ENCODE measurements around the gene PDHX.

PDHX gene

DNA sequence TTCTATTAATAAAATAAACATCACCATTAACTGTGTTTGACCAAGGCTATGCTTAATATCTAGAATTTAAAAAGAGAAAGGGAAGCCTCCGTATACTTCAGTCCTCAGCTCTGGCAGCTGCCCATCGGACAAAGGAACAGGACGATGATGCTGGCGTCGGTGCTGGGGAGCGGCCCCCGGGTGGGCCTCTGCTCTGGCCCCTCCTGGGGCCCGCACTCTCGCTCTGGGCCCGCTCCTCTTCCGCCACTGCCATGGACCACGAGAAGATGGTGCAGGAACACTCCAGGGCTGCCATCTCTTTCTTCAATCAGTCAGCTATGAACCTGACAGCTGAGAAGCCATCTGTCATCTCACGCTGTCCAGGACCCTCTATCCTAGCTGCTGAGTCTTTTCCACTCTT, 25.3 kb downstream of the PDHX start:
- no peak for TF ChIP-seq L3MBTL2 (conservative IDR thresholded peaks at IDR 0.05)
- no peak for TF ChIP-seq FOXA1 (IDR thresholded peaks at IDR 0.05)
- TF ChIP-seq SUZ12 (IDR thresholded peaks at IDR 0.05), result no peak
- ChIA-PET CTCF (no interaction called here), POLR2A (no interaction called here)
- DNase-seq (ENCODE audit: extremely low spot score), result no peak

- CTCF ChIA-PET, result interaction anchor here (0.7 kb wide), 1 partner anchor 100 kb away, joined by 3 read pairs; no protein-coding TSS in a partner anchor
- TF ChIP-seq SUZ12 (IDR thresholded peaks at IDR 0.05) (no peak), SP1 (IDR thresholded peaks at IDR 0.05) (no peak), CTBP1 (IDR thresholded peaks at IDR 0.05; ENCODE audit: borderline replicate concordance) (no peak), L3MBTL2 (conservative IDR thresholded peaks at IDR 0.05) (no peak), LEF1 (IDR thresholded peaks at IDR 0.05; ENCODE audit: borderline replicate concordance) (no peak), TARDBP (IDR thresholded peaks at IDR 0.05) (no peak), FOXM1 (IDR thresholded peaks at IDR 0.05; ENCODE audit: borderline replicate concordance) (no peak), FOXK2 (IDR thresholded peaks at IDR 0.05) (no peak), ARNT (IDR thresholded peaks at IDR 0.05) (no peak), ELF4 (IDR thresholded peaks at IDR 0.05) (no peak), BHLHE40 (IDR thresholded peaks at IDR 0.05; ENCODE audit: borderline replicate concordance) (no peak), FOXA1 (IDR thresholded peaks at IDR 0.05) (no peak)
- DNase-seq (ENCODE audit: extremely low spot score), result no peak
- POLR2A ChIA-PET, result no interaction called here
These were observed 28.3 kb downstream of the PDHX start for GRCh38 chr11:34944692-34945091.

GRCh38 chr11:34948696-34949095, 32.3 kb downstream of the PDHX start:
- TF ChIP-seq SUZ12 (IDR thresholded peaks at IDR 0.05), result no peak
- TF ChIP-seq NFRKB (IDR thresholded peaks at IDR 0.05), result no peak
- no peak for TF ChIP-seq FOXM1 (IDR thresholded peaks at IDR 0.05; ENCODE audit: borderline replicate concordance)
- no peak for TF ChIP-seq ARNT (IDR thresholded peaks at IDR 0.05)
- TF ChIP-seq HDGF (IDR thresholded peaks at IDR 0.05; ENCODE audit: borderline replicate concordance), result no peak
- TF ChIP-seq TARDBP (IDR thresholded peaks at IDR 0.05), result no peak
- TF ChIP-seq ELF4 (IDR thresholded peaks at IDR 0.05), result no peak
- no peak for TF ChIP-seq PKNOX1 (IDR thresholded peaks at IDR 0.05)
- no peak for TF ChIP-seq L3MBTL2 (conservative IDR thresholded peaks at IDR 0.05)
- TF ChIP-seq FOXA1 (IDR thresholded peaks at IDR 0.05), result no peak
- TF ChIP-seq BHLHE40 (IDR thresholded peaks at IDR 0.05; ENCODE audit: borderline replicate concordance), result no peak
- no peak for TF ChIP-seq CTBP1 (IDR thresholded peaks at IDR 0.05; ENCODE audit: borderline replicate concordance)
- no peak for TF ChIP-seq ZNF384 (IDR thresholded peaks at IDR 0.05)
- no peak for TF ChIP-seq FOXK2 (IDR thresholded peaks at IDR 0.05)
- no peak for DNase-seq (ENCODE audit: extremely low spot score)
- ChIA-PET CTCF (no interaction called here), POLR2A (no interaction called here)

GRCh38 chr11:34953955-34954354, 37.5 kb downstream of the PDHX start:
- ChIA-PET CTCF (no interaction called here), POLR2A (no interaction called here)
- no peak for DNase-seq (ENCODE audit: extremely low spot score)

DNA sequence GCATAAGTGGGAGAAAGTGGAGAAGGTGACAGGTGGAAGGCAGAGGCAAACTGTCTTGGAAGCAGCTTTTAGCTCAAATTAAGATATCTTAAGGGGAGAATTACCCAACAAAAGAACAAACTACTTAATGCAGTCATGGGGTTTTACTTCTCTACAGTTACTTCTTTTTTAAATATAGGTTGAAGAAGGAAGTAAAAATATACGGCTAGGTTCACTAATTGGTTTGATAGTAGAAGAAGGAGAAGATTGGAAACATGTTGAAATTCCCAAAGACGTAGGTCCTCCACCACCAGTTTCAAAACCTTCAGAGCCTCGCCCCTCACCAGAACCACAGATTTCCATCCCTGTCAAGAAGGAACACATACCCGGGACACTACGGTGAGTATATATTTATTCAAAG, 40.8 kb downstream of the PDHX start:
- POLR2A ChIA-PET, result no interaction called here
- CTCF ChIA-PET, result no interaction called here
- no peak for DNase-seq (ENCODE audit: extremely low spot score)
- TF ChIP-seq FOXK2 (IDR thresholded peaks at IDR 0.05) (no peak), TARDBP (IDR thresholded peaks at IDR 0.05) (no peak), FOXA1 (IDR thresholded peaks at IDR 0.05) (no peak), LEF1 (IDR thresholded peaks at IDR 0.05; ENCODE audit: borderline replicate concordance) (no peak), FOXM1 (IDR thresholded peaks at IDR 0.05; ENCODE audit: borderline replicate concordance) (no peak), CTBP1 (IDR thresholded peaks at IDR 0.05; ENCODE audit: borderline replicate concordance) (no peak), ELF4 (IDR thresholded peaks at IDR 0.05) (no peak), PKNOX1 (IDR thresholded peaks at IDR 0.05) (no peak), SUZ12 (IDR thresholded peaks at IDR 0.05) (no peak), L3MBTL2 (conservative IDR thresholded peaks at IDR 0.05) (no peak), SP1 (IDR thresholded peaks at IDR 0.05) (no peak), ZNF384 (IDR thresholded peaks at IDR 0.05) (no peak), BHLHE40 (IDR thresholded peaks at IDR 0.05; ENCODE audit: borderline replicate concordance) (no peak), HDGF (IDR thresholded peaks at IDR 0.05; ENCODE audit: borderline replicate concordance) (no peak), NFRKB (IDR thresholded peaks at IDR 0.05) (no peak), ARNT (IDR thresholded peaks at IDR 0.05) (no peak)

More at GRCh38 chr11:34953955-34954354, 37.5 kb downstream of the PDHX start:
- TF ChIP-seq ELF4 (IDR thresholded peaks at IDR 0.05) (no peak), SP1 (IDR thresholded peaks at IDR 0.05) (no peak), ZNF384 (IDR thresholded peaks at IDR 0.05) (no peak), PKNOX1 (IDR thresholded peaks at IDR 0.05) (no peak), ARNT (IDR thresholded peaks at IDR 0.05) (no peak), LEF1 (IDR thresholded peaks at IDR 0.05; ENCODE audit: borderline replicate concordance) (no peak), CTBP1 (IDR thresholded peaks at IDR 0.05; ENCODE audit: borderline replicate concordance) (no peak), SUZ12 (IDR thresholded peaks at IDR 0.05) (no peak), FOXA1 (IDR thresholded peaks at IDR 0.05) (no peak), TARDBP (IDR thresholded peaks at IDR 0.05) (no peak), FOXK2 (IDR thresholded peaks at IDR 0.05) (no peak), HDGF (IDR thresholded peaks at IDR 0.05; ENCODE audit: borderline replicate concordance) (no peak), L3MBTL2 (conservative IDR thresholded peaks at IDR 0.05) (no peak), NFRKB (IDR thresholded peaks at IDR 0.05) (no peak), FOXM1 (IDR thresholded peaks at IDR 0.05; ENCODE audit: borderline replicate concordance) (no peak), BHLHE40 (IDR thresholded peaks at IDR 0.05; ENCODE audit: borderline replicate concordance) (no peak)

DNA sequence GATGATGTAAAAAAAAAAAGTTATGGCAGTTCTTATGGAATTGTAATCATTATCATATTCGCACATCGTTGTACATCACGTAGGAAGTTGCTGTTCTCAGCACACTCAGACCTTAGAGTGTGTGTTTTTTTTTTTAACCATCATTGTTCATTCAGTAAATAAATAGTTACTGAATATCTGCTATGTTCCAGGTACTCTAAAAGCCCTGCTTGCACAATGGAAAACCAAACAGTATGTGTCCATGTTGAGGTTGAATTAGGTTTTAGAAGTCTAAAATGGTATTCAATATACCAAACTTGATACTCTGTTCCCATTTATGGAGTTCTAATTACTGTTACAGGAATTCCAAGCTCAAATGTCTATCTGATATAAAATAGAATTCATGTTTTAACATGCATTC, 41.2 kb downstream of the PDHX start:
- no peak for TF ChIP-seq LEF1 (IDR thresholded peaks at IDR 0.05; ENCODE audit: borderline replicate concordance)
- TF ChIP-seq SUZ12 (IDR thresholded peaks at IDR 0.05), result no peak
- TF ChIP-seq SP1 (IDR thresholded peaks at IDR 0.05), result no peak
- no peak for TF ChIP-seq FOXM1 (IDR thresholded peaks at IDR 0.05; ENCODE audit: borderline replicate concordance)
- TF ChIP-seq BHLHE40 (IDR thresholded peaks at IDR 0.05; ENCODE audit: borderline replicate concordance), result no peak
- no peak for TF ChIP-seq FOXA1 (IDR thresholded peaks at IDR 0.05)
- TF ChIP-seq FOXK2 (IDR thresholded peaks at IDR 0.05), result no peak
- no peak for TF ChIP-seq ELF4 (IDR thresholded peaks at IDR 0.05)
- TF ChIP-seq CTBP1 (IDR thresholded peaks at IDR 0.05; ENCODE audit: borderline replicate concordance), result no peak
- TF ChIP-seq NFRKB (IDR thresholded peaks at IDR 0.05), result no peak
- TF ChIP-seq PKNOX1 (IDR thresholded peaks at IDR 0.05), result no peak
- no peak for TF ChIP-seq TARDBP (IDR thresholded peaks at IDR 0.05)
- TF ChIP-seq L3MBTL2 (conservative IDR thresholded peaks at IDR 0.05), result no peak
- no peak for TF ChIP-seq ARNT (IDR thresholded peaks at IDR 0.05)
- ChIA-PET POLR2A (no interaction called here), CTCF (no interaction called here)
- DNase-seq (ENCODE audit: extremely low spot score), result no peak
